ENCODE results near the gene ARHGAP40.

DNA sequence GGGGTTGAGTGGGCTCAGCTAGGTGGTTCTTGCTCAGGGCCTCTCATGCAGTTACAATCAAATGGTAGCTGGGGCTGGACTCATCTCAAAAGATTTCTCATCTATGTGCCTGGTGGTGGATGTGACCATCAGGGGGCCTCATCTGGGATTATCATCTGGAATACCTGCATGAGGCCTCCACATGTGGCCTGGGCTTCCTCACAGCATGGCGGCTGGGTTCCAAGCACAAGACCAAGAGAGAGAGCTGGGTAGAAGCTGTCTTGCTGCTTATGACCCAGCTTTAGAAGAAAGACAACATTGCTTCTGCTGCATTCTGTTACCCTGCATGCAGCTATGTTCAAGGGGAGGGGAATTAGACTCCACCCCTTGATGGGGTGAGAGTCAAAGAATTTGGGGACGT, 22.5 kb downstream of the ARHGAP40 start:
- TF ChIP-seq EZH2 (IDR thresholded peaks at IDR 0.05) (no peak), POLR2AphosphoS5 (IDR thresholded peaks at IDR 0.05; ENCODE audit: borderline replicate concordance, low read depth, low read length) (no peak)
